DND-41 (cell line): Measurements from ENCODE around the gene SYCP2L.

ENCODE experiments used
- EZH2 ChIP-seq: IDR thresholded peaks from 3 replicates; pipeline ENCODE4 v1.6.1; 2012; ENCODE audit warnings: borderline replicate concordance, low read depth, mild to moderate bottlenecking, moderate library complexity, low read length, inconsistent platforms; ENCODE audit not compliant: severe bottlenecking
- TF ChIP-seq, protein P1 (sequence below): IDR thresholded peaks from 2 replicates; pipeline ENCODE4 v1.5.1; 2012; ENCODE audit warnings: borderline replicate concordance, low read length, moderate library complexity, mild to moderate bottlenecking; ENCODE audit not compliant: poor library complexity, severe bottlenecking; ENCODE audit errors: extremely low read depth

- TF ChIP-seq, protein P1, sequence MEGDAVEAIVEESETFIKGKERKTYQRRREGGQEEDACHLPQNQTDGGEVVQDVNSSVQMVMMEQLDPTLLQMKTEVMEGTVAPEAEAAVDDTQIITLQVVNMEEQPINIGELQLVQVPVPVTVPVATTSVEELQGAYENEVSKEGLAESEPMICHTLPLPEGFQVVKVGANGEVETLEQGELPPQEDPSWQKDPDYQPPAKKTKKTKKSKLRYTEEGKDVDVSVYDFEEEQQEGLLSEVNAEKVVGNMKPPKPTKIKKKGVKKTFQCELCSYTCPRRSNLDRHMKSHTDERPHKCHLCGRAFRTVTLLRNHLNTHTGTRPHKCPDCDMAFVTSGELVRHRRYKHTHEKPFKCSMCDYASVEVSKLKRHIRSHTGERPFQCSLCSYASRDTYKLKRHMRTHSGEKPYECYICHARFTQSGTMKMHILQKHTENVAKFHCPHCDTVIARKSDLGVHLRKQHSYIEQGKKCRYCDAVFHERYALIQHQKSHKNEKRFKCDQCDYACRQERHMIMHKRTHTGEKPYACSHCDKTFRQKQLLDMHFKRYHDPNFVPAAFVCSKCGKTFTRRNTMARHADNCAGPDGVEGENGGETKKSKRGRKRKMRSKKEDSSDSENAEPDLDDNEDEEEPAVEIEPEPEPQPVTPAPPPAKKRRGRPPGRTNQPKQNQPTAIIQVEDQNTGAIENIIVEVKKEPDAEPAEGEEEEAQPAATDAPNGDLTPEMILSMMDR, result no peak
- no peak for TF ChIP-seq EZH2
Measured at GRCh38 chr6:10995114-10995707, 108.4 kb downstream of the SYCP2L start.
